ENCODE data around the gene TNFAIP8L1. TPM values are rescaled to one million over a fixed set of nuclear protein-coding genes. Genes with fewer than 3 reads are reported as not detected.

The TNFAIP8L1 gene
- total and polyA plus RNA-seq, 12 donors = 2.5 to 13.4 (median 6.1) TPM

- ATAC-seq = no peak
- 92% methylated on average over 8 of the region's 8 CpGs for WGBS, 2 donors
Observed at GRCh38 chr19:4701557-4701956, 62.2 kb downstream of the TNFAIP8L1 start.

GRCh38 chr19:4702764-4703163, 63.4 kb downstream of the TNFAIP8L1 start:
- no peak for DNase-seq

More at GRCh38 chr19:4701557-4701956, 62.2 kb downstream of the TNFAIP8L1 start:
- Histone ChIP-seq H3K27ac (no peak overlapping the region), H3K36me3 (peaks cover 3 to 99% (median 56%) of the 10 kb centered on the region in 9 donors), H3K9me3 (no peaks in the 10 kb centered on the region), H3K4me1 (peaks cover 0 to 11% (median 7%) of the 10 kb centered on the region in 9 donors), H3K27me3 (no peaks in the 10 kb centered on the region), H3K4me3 (no peak overlapping the region)
- DNase-seq = no peak
- TF ChIP-seq CTCF (IDR thresholded peaks at IDR 0.05) = no peak
- intact Hi-C loops (cut with DNase I) = no loop called here

GRCh38 chr19:4703671-4704316, 64.5 kb downstream of the TNFAIP8L1 start:
- Histone ChIP-seq H3K4me1 (peaks cover 3 to 32% (median 21%) of the 10 kb centered on the region in 9 donors), H3K27me3 (no peaks in the 10 kb centered on the region), H3K9me3 (no peaks in the 10 kb centered on the region), H3K27ac (peak overlapping the region in 1 of 10 donors; percentile 1), H3K4me3 (no peak overlapping the region), H3K36me3 (peaks cover 3 to 87% (median 51%) of the 10 kb centered on the region in 9 donors)
- intact Hi-C loops (cut with DNase I) = no loop called here
- TF ChIP-seq CTCF (IDR thresholded peaks at IDR 0.05) = no peak
- no peak for DNase-seq
- no peak for ATAC-seq
- 94% methylated on average over 28 of the region's 28 CpGs for WGBS, 2 donors

More at GRCh38 chr19:4702764-4703163, 63.4 kb downstream of the TNFAIP8L1 start:
- TF ChIP-seq CTCF (IDR thresholded peaks at IDR 0.05) = no peak
- H3K4me3 ChIP-seq = no peak overlapping the region
- H3K36me3 ChIP-seq = peaks cover 3 to 91% (median 51%) of the 10 kb centered on the region in 9 donors
- no peak overlapping the region for H3K27ac ChIP-seq
- WGBS, 2 donors = 85 to 88% methylated on average over 11 of the region's 11 CpGs
- intact Hi-C loops (cut with DNase I) = no loop called here
- no peak for ATAC-seq
- H3K9me3 ChIP-seq = no peaks in the 10 kb centered on the region
- H3K27me3 ChIP-seq = no peaks in the 10 kb centered on the region
- peaks cover 3 to 22% (median 11%) of the 10 kb centered on the region in 9 donors for H3K4me1 ChIP-seq

- H3K36me3 ChIP-seq = peaks cover 3 to 85% (median 49%) of the 10 kb centered on the region in 9 donors
- no peak for TF ChIP-seq CTCF (IDR thresholded peaks at IDR 0.05)
- no peak for DNase-seq
- WGBS, 2 donors = 90 to 93% methylated on average over 9 of the region's 9 CpGs
- H3K4me3 ChIP-seq = no peak overlapping the region
- peaks cover 3 to 37% (median 26%) of the 10 kb centered on the region in 9 donors for H3K4me1 ChIP-seq
- H3K27me3 ChIP-seq = no peaks in the 10 kb centered on the region
- peak in 1 of 8 donors; percentile 8 for ATAC-seq
- H3K27ac ChIP-seq = peak overlapping the region in 1 of 10 donors; percentile 1
- intact Hi-C loops (cut with DNase I) = no loop called here
- H3K9me3 ChIP-seq = no peaks in the 10 kb centered on the region
Observed at GRCh38 chr19:4704317-4704673, 65.0 kb downstream of the TNFAIP8L1 start.

Other genes with a start within 250 kb of the TNFAIP8L1 start
- 10 to 100 TPM; 13.1 to 33.4 (median 17.6) TPM for gene SH3GL1, start 239.0 kb upstream of the TNFAIP8L1 start, total RNA-seq
- 10 to 100 TPM; 20.1 to 41.8 TPM for gene SH3GL1, start 239.0 kb upstream of the TNFAIP8L1 start, polyA plus RNA-seq
- gene CHAF1A, start 236.9 kb upstream of the TNFAIP8L1 start, total RNA-seq = 1 to 10 TPM; 4.5 to 8.7 (median 6.6) TPM
- 1 to 10 TPM; 4.2 to 4.4 TPM for gene CHAF1A, start 236.9 kb upstream of the TNFAIP8L1 start, polyA plus RNA-seq
- gene UBXN6, start 181.7 kb upstream of the TNFAIP8L1 start, total RNA-seq = 100 to 1,000 TPM in 9 of 10 donors, 10 to 100 TPM in 1; 90.6 to 123 (median 104) TPM
- 100 to 1,000 TPM; 127 to 131 TPM for gene UBXN6, start 181.7 kb upstream of the TNFAIP8L1 start, polyA plus RNA-seq
- 10 to 100 TPM; 20.5 to 39.0 (median 26.7) TPM for gene HDGFL2, start 167.2 kb upstream of the TNFAIP8L1 start, total RNA-seq
- gene HDGFL2, start 167.2 kb upstream of the TNFAIP8L1 start, polyA plus RNA-seq = 10 to 100 TPM; 32.9 to 40.9 TPM
- gene PLIN4, start 121.0 kb upstream of the TNFAIP8L1 start, total RNA-seq = 100 to 1,000 TPM; 143 to 416 (median 198) TPM
- gene PLIN4, start 121.0 kb upstream of the TNFAIP8L1 start, polyA plus RNA-seq = 100 to 1,000 TPM in 1 of 2 donors, 10 to 100 TPM in 1; 42.0 to 225 TPM
- gene PLIN5, start 104.3 kb upstream of the TNFAIP8L1 start, total RNA-seq = 100 to 1,000 TPM in 1 of 10 donors, 10 to 100 TPM in 9; 33.6 to 144 (median 45.7) TPM
- 100 to 1,000 TPM in 1 of 2 donors, 10 to 100 TPM in 1; 25.7 to 149 TPM for gene PLIN5, start 104.3 kb upstream of the TNFAIP8L1 start, polyA plus RNA-seq
- gene LRG1, start 99.5 kb upstream of the TNFAIP8L1 start, total RNA-seq = 1 to 10 TPM in 1 of 10 donors, under 1 TPM in 9; 0.06 to 1.3 (median 0.31) TPM
- under 1 TPM; 0.15 to 0.29 TPM for gene LRG1, start 99.5 kb upstream of the TNFAIP8L1 start, polyA plus RNA-seq
- gene SEMA6B, start 79.8 kb upstream of the TNFAIP8L1 start, total RNA-seq = 10 to 100 TPM in 4 of 10 donors, 1 to 10 TPM in 6; 3.4 to 27.9 (median 9.0) TPM
- gene SEMA6B, start 79.8 kb upstream of the TNFAIP8L1 start, polyA plus RNA-seq = 10 to 100 TPM in 1 of 2 donors, 1 to 10 TPM in 1; 9.1 to 12.8 TPM
- gene MYDGF, start 30.8 kb downstream of the TNFAIP8L1 start, total RNA-seq = 10 to 100 TPM; 14.2 to 48.5 (median 21.1) TPM
- gene MYDGF, start 30.8 kb downstream of the TNFAIP8L1 start, polyA plus RNA-seq = 100 to 1,000 TPM in 1 of 2 donors, 10 to 100 TPM in 1; 28.2 to 211 TPM
- gene DPP9, start 84.3 kb downstream of the TNFAIP8L1 start, total RNA-seq = 10 to 100 TPM; 34.2 to 52.2 (median 45.0) TPM
- 10 to 100 TPM; 34.0 to 42.2 TPM for gene DPP9, start 84.3 kb downstream of the TNFAIP8L1 start, polyA plus RNA-seq
- 10 to 100 TPM; 36.5 to 51.6 (median 48.1) TPM for gene FEM1A, start 152.2 kb downstream of the TNFAIP8L1 start, total RNA-seq
- gene FEM1A, start 152.2 kb downstream of the TNFAIP8L1 start, polyA plus RNA-seq = 10 to 100 TPM; 14.4 to 17.3 TPM
- gene TICAM1, start 192.2 kb downstream of the TNFAIP8L1 start, total RNA-seq = 10 to 100 TPM in 1 of 10 donors, 1 to 10 TPM in 9; 4.5 to 11.1 (median 6.9) TPM
- 1 to 10 TPM; 6.3 to 6.4 TPM for gene TICAM1, start 192.2 kb downstream of the TNFAIP8L1 start, polyA plus RNA-seq
- 10 to 100 TPM; 16.3 to 52.9 (median 26.0) TPM for gene PLIN3, start 228.2 kb downstream of the TNFAIP8L1 start, total RNA-seq
- 10 to 100 TPM in 1 of 2 donors, 1 to 10 TPM in 1; 7.2 to 47.0 TPM for gene PLIN3, start 228.2 kb downstream of the TNFAIP8L1 start, polyA plus RNA-seq

All from heart right ventricle (tissue), 16 donors.